ENCODE data around the gene CDK5R2. TPM values are rescaled to one million over a fixed set of nuclear protein-coding genes. Genes with fewer than 3 reads are reported as not detected.

Gene CDK5R2
- total RNA-seq, 2 donors from 2014 or later: 0.78 TPM; not detected in 1

DNA sequence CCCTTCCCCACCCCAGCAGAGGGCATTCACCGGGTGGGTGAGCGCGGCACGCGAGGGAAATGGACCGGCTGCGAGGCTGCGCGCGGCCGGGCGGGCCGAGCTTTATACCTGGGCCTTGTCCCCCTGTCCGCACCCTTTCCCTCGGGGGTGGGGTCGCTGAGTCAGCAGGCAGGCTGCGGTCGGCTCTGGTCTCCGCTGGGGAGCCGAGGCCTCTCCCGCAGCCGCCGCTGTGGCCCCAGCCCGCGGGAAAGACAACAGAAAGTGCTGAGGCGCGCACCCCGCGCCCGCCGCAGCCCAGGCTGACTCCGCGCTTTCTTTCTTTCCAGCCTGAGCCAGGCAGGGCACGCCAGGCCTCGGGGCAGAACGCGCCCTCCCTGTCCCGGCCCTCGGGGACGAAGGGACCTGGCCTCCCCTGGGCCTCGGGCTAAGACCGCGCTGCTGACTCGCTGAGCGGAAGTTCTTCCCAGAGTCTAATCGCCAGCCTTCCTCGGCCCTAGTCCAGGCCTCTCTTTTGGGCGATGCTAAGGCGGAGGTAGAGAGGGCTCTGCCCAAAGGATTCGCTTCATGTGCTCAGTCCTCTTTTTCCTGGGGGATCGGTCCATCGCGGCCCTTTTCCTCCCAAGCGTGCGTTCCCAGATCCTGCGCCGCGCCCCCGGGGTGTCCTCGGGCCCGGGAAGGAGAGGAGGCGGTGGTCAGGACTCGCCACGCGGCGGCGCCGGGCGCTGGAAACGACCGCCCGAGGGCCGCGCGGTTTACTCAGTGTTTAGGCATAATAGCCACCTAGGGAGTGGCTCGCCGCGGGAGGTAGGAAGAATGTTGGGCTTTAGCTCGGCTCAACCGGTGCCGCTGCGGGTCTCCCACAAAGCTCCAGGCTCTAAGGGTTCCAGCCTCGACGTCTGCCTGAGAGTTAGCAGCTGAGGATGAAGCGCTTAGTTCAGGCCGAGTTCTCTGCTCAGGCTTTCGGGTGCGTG is 34.2 kb downstream of the CDK5R2 start, which contains the start of gene CRYBA2:
Gene CRYBA2 (minus strand): TSS at position 78 of the 971 bp plus-strand sequence. CDS start 246 bp downstream, outside the sequence.
- ATAC-seq (no peak), DNase-seq (peak; percentile 33 to 49 (median 40))
- no peak within 1 kb of the TSS for H3K27ac ChIP-seq
- H3K27me3 ChIP-seq: peaks cover 0 to 33% of the 10 kb centered on the region in 2 donors
- no peak for TF ChIP-seq POLR2A (IDR thresholded peaks at IDR 0.05)
- TF ChIP-seq, protein P1, sequence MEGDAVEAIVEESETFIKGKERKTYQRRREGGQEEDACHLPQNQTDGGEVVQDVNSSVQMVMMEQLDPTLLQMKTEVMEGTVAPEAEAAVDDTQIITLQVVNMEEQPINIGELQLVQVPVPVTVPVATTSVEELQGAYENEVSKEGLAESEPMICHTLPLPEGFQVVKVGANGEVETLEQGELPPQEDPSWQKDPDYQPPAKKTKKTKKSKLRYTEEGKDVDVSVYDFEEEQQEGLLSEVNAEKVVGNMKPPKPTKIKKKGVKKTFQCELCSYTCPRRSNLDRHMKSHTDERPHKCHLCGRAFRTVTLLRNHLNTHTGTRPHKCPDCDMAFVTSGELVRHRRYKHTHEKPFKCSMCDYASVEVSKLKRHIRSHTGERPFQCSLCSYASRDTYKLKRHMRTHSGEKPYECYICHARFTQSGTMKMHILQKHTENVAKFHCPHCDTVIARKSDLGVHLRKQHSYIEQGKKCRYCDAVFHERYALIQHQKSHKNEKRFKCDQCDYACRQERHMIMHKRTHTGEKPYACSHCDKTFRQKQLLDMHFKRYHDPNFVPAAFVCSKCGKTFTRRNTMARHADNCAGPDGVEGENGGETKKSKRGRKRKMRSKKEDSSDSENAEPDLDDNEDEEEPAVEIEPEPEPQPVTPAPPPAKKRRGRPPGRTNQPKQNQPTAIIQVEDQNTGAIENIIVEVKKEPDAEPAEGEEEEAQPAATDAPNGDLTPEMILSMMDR (IDR thresholded peaks at IDR 0.05): peak in 4 of 7 experiments; percentile 5 to 31 (median 12)
- intact Hi-C loops (cut with DNase I): no loop called here
- no peaks in the 10 kb centered on the region for H3K9me3 ChIP-seq
- 2 to 4% methylated on average over 14 to 86 of the region's 88 CpGs for WGBS, 2 donors
- H3K4me1 ChIP-seq: peaks cover 48% of the 10 kb centered on the region
- no peaks in the 10 kb centered on the region for H3K36me3 ChIP-seq (replicated peaks in 1 of 2; ENCODE audit: insufficient read depth in 1 of 2, low read depth in 2 of 2)
- H3K4me3 ChIP-seq: no peak within 1 kb of the TSS

DNA sequence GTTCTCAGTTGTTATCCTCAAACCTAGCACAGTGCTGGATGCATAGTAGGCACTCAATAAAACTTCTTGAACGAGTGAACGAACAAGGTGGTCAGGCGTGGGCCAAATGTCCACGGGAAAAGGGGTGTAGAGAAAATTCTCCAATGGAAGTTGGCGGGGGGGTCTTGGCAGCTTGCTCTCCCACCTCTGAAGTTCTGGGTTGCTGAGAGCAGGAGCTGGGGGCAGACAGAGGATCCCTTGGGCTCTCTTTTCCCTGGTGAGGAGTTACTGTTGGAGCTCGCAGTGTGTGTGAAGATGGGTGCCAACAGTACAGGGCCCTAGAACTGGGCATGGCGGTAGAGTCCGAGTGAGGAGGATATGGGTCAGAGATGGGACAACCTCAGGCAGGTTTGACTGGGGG is 36.1 kb downstream of the CDK5R2 start:
- no peak for ATAC-seq
- 11 to 15% methylated on average over 8 of the region's 8 CpGs for WGBS, 2 donors
- H3K9me3 ChIP-seq: no peaks in the 10 kb centered on the region
- H3K27ac ChIP-seq: no peak overlapping the region
- no peak for TF ChIP-seq POLR2A (IDR thresholded peaks at IDR 0.05)
- TF ChIP-seq, protein P1 (IDR thresholded peaks at IDR 0.05): no peak
- H3K27me3 ChIP-seq: peaks cover 0 to 25% of the 10 kb centered on the region in 2 donors
- H3K4me1 ChIP-seq: peaks cover 66% of the 10 kb centered on the region
- intact Hi-C loops (cut with DNase I): no loop called here
- no peak overlapping the region for H3K4me3 ChIP-seq
- no peaks in the 10 kb centered on the region for H3K36me3 ChIP-seq (replicated peaks in 1 of 2; ENCODE audit: insufficient read depth in 1 of 2, low read depth in 2 of 2)
- no peak for DNase-seq

DNA sequence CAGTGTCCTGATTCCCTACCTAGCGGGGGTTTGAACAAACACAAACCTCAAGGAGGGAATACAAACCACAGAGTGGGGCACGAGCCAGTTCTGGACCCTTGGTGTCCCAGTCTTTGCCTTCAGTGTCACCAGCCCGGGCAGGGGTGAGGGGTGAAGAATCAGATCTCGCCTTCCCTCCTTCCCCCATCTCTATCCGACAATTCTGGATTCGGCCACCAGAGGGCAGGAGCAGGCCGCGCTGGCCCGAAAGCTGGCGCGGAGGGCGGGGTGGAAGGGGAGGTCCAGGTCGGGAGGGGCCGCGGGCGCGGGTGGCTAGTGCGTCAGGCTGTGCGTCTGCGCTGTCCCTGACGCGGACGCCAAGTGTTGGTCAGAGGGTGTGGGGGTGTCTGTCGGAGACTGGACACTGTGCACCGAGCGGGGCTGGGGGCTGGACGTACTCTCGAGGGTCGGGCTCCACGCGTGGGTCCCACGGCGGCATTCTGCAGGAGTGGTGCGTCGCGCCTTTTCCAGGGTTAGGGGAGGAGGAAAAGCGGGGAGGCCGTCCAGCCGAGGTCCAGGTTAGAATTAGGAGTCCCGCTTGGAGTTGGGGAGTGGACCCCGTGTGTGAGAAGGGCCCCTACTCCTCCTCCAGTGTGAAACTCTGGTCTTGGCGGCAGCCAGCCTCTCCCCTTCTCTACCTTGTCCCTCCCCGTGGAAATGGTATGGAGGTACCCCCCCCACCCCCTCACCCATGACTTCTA is 36.7 kb downstream of the CDK5R2 start:
- Histone ChIP-seq H3K36me3 (replicated peaks in 1 of 2; ENCODE audit: insufficient read depth in 1 of 2, low read depth in 2 of 2) (no peaks in the 10 kb centered on the region), H3K27ac (peak overlapping the region; percentile 95 to 99 (median 98)), H3K4me1 (peaks cover 66% of the 10 kb centered on the region), H3K27me3 (peaks cover 0 to 23% of the 10 kb centered on the region in 2 donors), H3K4me3 (no peak overlapping the region), H3K9me3 (no peaks in the 10 kb centered on the region)
- peak; percentile 96 to 97 (median 96) for DNase-seq
- intact Hi-C loops (cut with DNase I): no loop called here
- ATAC-seq: peak; percentile 88
- peak; percentile 76 to 97 (median 89) for TF ChIP-seq POLR2A (IDR thresholded peaks at IDR 0.05)
- TF ChIP-seq, protein P1 (IDR thresholded peaks at IDR 0.05): peak; percentile 84 to 98 (median 96)
- 2% methylated on average over 31 to 43 of the region's 43 CpGs for WGBS, 2 donors

DNA sequence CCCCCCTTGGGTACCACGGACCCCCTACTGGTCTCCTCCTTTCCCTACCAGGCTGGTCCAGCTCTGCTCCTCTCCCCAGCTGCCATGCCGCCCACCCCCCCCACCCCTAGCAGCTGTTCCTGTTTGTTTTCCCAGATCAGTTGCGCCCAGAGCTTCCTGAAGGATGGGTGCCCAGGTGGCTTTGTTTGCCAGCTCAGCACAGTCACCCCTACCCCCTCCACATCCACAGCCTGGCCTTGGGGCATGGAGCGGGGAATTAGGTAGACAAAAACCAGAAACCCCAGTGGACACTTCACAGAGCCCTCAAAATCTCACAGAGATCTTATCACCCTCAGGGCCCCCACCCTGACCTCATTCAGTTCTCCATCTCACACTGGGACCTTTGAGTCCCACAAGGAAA is 37.5 kb downstream of the CDK5R2 start:
- peaks cover 0 to 22% of the 10 kb centered on the region in 2 donors for H3K27me3 ChIP-seq
- peak overlapping the region; percentile 95 to 99 (median 98) for H3K27ac ChIP-seq
- H3K36me3 ChIP-seq (replicated peaks in 1 of 2; ENCODE audit: insufficient read depth in 1 of 2, low read depth in 2 of 2): no peaks in the 10 kb centered on the region
- peak; percentile 59 to 82 (median 80) for DNase-seq
- ATAC-seq: peak; percentile 4
- intact Hi-C loops (cut with DNase I): no loop called here
- H3K4me1 ChIP-seq: peaks cover 72% of the 10 kb centered on the region
- H3K4me3 ChIP-seq: no peak overlapping the region
- no peak for TF ChIP-seq POLR2A (IDR thresholded peaks at IDR 0.05)
- TF ChIP-seq, protein P1 (IDR thresholded peaks at IDR 0.05): no peak
- H3K9me3 ChIP-seq: no peaks in the 10 kb centered on the region
- 20 to 23% methylated on average over 4 of the region's 4 CpGs for WGBS, 2 donors
